Activated gamma-delta T cell treated with anti-CD3 and anti-CD28 coated beads, Interleukin-2, amount 50 U/mL, for 16 hours (primary cell): ENCODE data around the gene SRRM4.

Experiments used
- DNase-seq: peaks from one replicate; pipeline ENCODE4 v3.0.0-alpha.2; 2020; ENCODE audit warnings: low read depth

Gene SRRM4

GRCh38 chr12:119204131-119204530, 222.8 kb downstream of the SRRM4 start:
- no peak for DNase-seq

- DNase-seq = no peak
Observed at GRCh38 chr12:119204671-119205285, 223.4 kb downstream of the SRRM4 start.

DNA sequence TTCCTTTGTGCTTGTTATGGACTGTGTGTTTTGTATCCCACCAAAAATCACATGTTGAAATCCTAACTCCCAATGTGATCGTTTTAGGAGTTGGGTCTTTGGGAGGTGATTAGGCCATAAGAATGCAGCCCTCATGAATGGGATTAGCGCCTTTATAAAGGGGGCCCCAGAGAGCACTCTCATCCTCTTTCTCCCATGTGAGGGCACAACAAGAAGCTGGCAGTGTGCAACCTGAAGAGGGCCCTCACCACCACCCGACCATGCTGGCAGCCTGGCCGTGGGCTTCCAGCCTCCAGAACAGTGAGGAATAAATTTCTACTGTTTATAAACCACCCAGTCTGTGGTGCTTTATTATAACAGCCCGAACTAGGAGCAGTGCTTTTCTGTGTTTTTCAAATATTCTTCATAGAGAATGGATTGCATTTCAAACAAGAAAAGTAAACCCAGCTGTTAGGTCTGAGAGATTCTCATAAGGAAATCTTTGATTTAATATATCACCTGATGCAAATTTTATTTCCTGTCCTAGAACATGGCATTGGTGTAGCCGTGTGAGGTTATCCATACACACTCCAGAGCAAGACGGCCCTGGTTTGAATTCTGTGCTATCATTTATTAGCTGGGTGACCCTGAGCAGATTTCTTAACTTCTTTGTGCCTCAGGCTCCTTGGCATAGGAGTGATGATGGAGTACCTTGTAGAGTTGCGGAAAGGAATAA, 225.2 kb downstream of the SRRM4 start:
- no peak for DNase-seq

GRCh38 chr12:119207063-119207560, 225.8 kb downstream of the SRRM4 start:
- DNase-seq = no peak

DNA sequence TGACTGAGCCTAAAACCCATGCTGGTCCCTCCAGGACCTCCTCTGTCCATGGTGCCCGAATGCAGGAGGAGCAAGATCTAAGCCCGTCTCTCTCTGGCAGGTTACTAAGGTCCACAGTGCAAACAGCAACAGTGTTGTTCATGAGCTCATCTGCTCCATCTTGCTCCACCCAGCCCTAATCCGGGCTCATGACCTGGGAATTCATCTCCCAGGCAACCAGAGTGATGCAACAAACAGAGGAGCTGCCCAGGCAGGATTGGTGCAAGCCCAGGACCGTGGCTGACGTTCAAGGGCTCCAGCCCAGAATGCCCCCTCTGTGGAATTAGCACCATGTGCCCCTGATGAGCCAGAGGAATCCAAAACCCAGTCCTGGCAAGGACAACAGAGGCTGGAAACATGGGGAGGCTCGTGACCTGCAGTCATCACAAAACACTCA, 227.3 kb downstream of the SRRM4 start:
- DNase-seq = no peak

- DNase-seq = no peak
Observed at GRCh38 chr12:119211884-119212283, 230.5 kb downstream of the SRRM4 start.
